Vagina (tissue), 2 donors: ENCODE data around the gene TVP23C.

Experiments
- POLR2A ChIP-seq, 2 donors: fragments of 450-650 bp; IDR thresholded peaks; one replicate each; pipeline ENCODE4 v1.6.1; 2017; ENCODE audit warnings: antibody characterized with exemption in 2 of 2, mild to moderate bottlenecking in 2 of 2, moderate library complexity in 2 of 2
- POLR2AphosphoS5 ChIP-seq, 2 donors: sonication (generic); formaldehyde crosslinking; IDR thresholded peaks; one replicate each; pipeline ENCODE4 v1.9.0; 2017; ENCODE audit warnings: antibody characterized with exemption in 2 of 2, mild to moderate bottlenecking in 2 of 2, low read depth in 1 of 2; ENCODE audit not compliant: insufficient read depth in 1 of 2
- TF ChIP-seq, protein P1 (sequence below), 3 experiments: fragments of 450-650 bp in 2 of 3; fragments of 200-600 bp in 1 of 3; sonication (generic) in 1 of 3; IDR thresholded peaks; one replicate each; pipeline ENCODE4 v1.5.1; 2017 to 2019; ENCODE audit warnings: antibody characterized with exemption in 3 of 3, mild to moderate bottlenecking in 2 of 3, moderate library complexity in 2 of 3

DNA sequence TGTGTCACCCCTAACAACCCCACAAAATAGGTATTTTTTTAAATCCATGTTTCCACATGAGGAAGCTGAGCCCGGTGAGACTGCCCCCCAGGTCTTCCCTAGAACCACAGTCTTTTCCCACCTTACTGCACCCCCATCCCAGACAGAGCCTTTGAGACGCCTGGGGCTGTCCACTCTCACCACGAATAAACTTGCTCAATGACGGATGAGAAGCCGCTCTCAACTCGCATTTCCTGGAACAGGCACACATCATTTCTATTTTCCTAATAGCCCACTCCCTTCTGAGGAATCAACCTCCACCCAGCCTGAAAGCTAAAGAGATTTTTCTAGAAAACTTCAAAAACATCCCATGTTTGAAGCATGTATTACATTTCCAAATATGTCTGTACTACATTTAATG, 81.8 kb downstream of the TVP23C start:
- TF ChIP-seq POLR2A (IDR thresholded peaks at IDR 0.05): no peak
- TF ChIP-seq, protein P1, sequence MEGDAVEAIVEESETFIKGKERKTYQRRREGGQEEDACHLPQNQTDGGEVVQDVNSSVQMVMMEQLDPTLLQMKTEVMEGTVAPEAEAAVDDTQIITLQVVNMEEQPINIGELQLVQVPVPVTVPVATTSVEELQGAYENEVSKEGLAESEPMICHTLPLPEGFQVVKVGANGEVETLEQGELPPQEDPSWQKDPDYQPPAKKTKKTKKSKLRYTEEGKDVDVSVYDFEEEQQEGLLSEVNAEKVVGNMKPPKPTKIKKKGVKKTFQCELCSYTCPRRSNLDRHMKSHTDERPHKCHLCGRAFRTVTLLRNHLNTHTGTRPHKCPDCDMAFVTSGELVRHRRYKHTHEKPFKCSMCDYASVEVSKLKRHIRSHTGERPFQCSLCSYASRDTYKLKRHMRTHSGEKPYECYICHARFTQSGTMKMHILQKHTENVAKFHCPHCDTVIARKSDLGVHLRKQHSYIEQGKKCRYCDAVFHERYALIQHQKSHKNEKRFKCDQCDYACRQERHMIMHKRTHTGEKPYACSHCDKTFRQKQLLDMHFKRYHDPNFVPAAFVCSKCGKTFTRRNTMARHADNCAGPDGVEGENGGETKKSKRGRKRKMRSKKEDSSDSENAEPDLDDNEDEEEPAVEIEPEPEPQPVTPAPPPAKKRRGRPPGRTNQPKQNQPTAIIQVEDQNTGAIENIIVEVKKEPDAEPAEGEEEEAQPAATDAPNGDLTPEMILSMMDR (IDR thresholded peaks at IDR 0.05): no peak
- no peak for TF ChIP-seq POLR2AphosphoS5 (IDR thresholded peaks at IDR 0.05; ENCODE audit: insufficient read depth in 1 of 2, low read depth in 1 of 2)
